GM23338 (cell line): Measurements from ENCODE around the gene SLC9A8. TPM values are rescaled to one million over a fixed set of nuclear protein-coding genes. Genes with fewer than 3 reads are reported as not detected.

Source experiments
- ATAC-seq: fragments of 200-7000 bp; cut with Tn5 transposase; 3 replicates; pipeline ENCODE4 v1.9.1; 2020
- DNase-seq: peaks from one replicate; pipeline ENCODE4 v3.0.0-alpha.2; 2015; ENCODE audit warnings: low spot score
- H2AFZ ChIP-seq: fragments of 200-600 bp; sonication (generic); 2 replicates; pipeline ENCODE4 v1.8.0; 2016; ENCODE audit warnings: antibody characterized with exemption, mild to moderate bottlenecking, moderate library complexity
- H3F3A ChIP-seq: fragments of 200-600 bp; sonication (generic); replicated peaks from 2 replicates; pipeline ENCODE4 v1.8.0; 2017; ENCODE audit warnings: antibody characterized with exemption, mixed run types, low read depth
- H3K27ac ChIP-seq: fragments of 200-600 bp; sonication (generic); 2 replicates; pipeline ENCODE4 v1.6.1; 2016; ENCODE audit warnings: low read depth
- H3K27me3 ChIP-seq: fragments of 200-600 bp; sonication (generic); 2 replicates; pipeline ENCODE4 v1.8.0; 2016; ENCODE audit warnings: mild to moderate bottlenecking, mixed run types, moderate library complexity; ENCODE audit not compliant: insufficient read depth
- H3K36me3 ChIP-seq: fragments of 200-600 bp; sonication (generic); 2 replicates; pipeline ENCODE4 v1.8.0; 2016; ENCODE audit warnings: mild to moderate bottlenecking; ENCODE audit not compliant: insufficient read depth
- H3K4me1 ChIP-seq: fragments of 200-600 bp; sonication (generic); 2 replicates; pipeline ENCODE4 v1.8.0; 2016; ENCODE audit warnings: mild to moderate bottlenecking, moderate library complexity; ENCODE audit not compliant: insufficient read depth
- H3K4me2 ChIP-seq: fragments of 200-600 bp; sonication (generic); 2 replicates; pipeline ENCODE4 v1.7.1; 2017; ENCODE audit warnings: mixed run types
- H3K4me3 ChIP-seq: fragments of 200-600 bp; sonication (generic); 2 replicates; pipeline ENCODE4 v1.6.1; 2016; ENCODE audit warnings: mixed run types
- H3K79me2 ChIP-seq: fragments of 200-600 bp; sonication (generic); replicated peaks from 2 replicates; pipeline ENCODE4 v1.8.0; 2017; ENCODE audit warnings: mild to moderate bottlenecking; ENCODE audit not compliant: insufficient read depth
- H3K9me2 ChIP-seq: fragments of 200-600 bp; sonication (generic); 2 replicates; pipeline ENCODE4 v1.8.0; 2017; ENCODE audit not compliant: insufficient read depth
- H4K20me1 ChIP-seq: fragments of 200-600 bp; sonication (generic); replicated peaks from 2 replicates; pipeline ENCODE4 v1.8.0; 2017; ENCODE audit warnings: mild to moderate bottlenecking; ENCODE audit not compliant: insufficient read depth
- H3K27ac Mint-ChIP-seq: 2 replicates; pipeline ENCODE4 v1.8.0; 2020; ENCODE audit warnings: inconsistent platforms, mild to moderate bottlenecking, moderate library complexity, mixed read lengths
- H3K27me3 Mint-ChIP-seq: 3 replicates; pipeline ENCODE4 v1.8.0; 2022; ENCODE audit warnings: low read depth, mild to moderate bottlenecking, moderate library complexity, mixed read lengths, inconsistent platforms; ENCODE audit not compliant: insufficient read depth, poor library complexity
- H3K36me3 Mint-ChIP-seq: 3 replicates; pipeline ENCODE4 v1.8.0; 2021; ENCODE audit warnings: low read depth, mild to moderate bottlenecking, inconsistent platforms, moderate library complexity, mixed read lengths
- H3K4me1 Mint-ChIP-seq: 3 replicates; pipeline ENCODE4 v1.8.0; 2020; ENCODE audit warnings: mild to moderate bottlenecking, inconsistent platforms, mixed read lengths
- H3K4me3 Mint-ChIP-seq: 3 replicates; pipeline ENCODE4 v1.8.0; 2021; ENCODE audit warnings: moderate library complexity, mild to moderate bottlenecking, inconsistent platforms, mixed read lengths
- H3K9me3 Mint-ChIP-seq: 3 replicates; pipeline ENCODE4 v1.8.0; 2020; ENCODE audit warnings: moderate library complexity, mild to moderate bottlenecking, inconsistent platforms, mixed read lengths
- CREB1 ChIP-seq: fragments of 250-450 bp; sonication (Bioruptor Pico); IDR thresholded peaks from 2 replicates; pipeline ENCODE4 v1.5.0; 2020; ENCODE audit warnings: low read depth, mild to moderate bottlenecking, moderate library complexity
- CTCF ChIP-seq, 2 experiments: fragments of 200-600 bp in 1 of 2; sonication (generic) in 1 of 2; conservative IDR thresholded peaks; 2 replicates each; pipeline versions ENCODE4 v1.5.1 to v1.6.1; 2016 to 2017; ENCODE audit warnings: antibody characterized with exemption in 2 of 2, low read depth in 2 of 2, mild to moderate bottlenecking in 2 of 2, moderate library complexity in 1 of 2
- EZH2 ChIP-seq: fragments of 200-600 bp; sonication (generic); IDR thresholded peaks from one replicate; pipeline ENCODE4 v1.8.0; 2017; ENCODE audit warnings: antibody characterized with exemption, mild to moderate bottlenecking, low read depth; ENCODE audit not compliant: unreplicated experiment
- EZH2phosphoT487 ChIP-seq: fragments of 200-600 bp; sonication (generic); IDR thresholded peaks from one replicate; pipeline ENCODE4 v1.8.1; 2018; ENCODE audit warnings: antibody characterized with exemption; ENCODE audit not compliant: unreplicated experiment
- NANOG ChIP-seq: IDR thresholded peaks from 2 replicates; pipeline ENCODE4 v1.6.1; 2016; ENCODE audit warnings: antibody characterized with exemption, borderline replicate concordance
- POLR2AphosphoS5 ChIP-seq: IDR thresholded peaks from 2 replicates; pipeline ENCODE4 v1.6.1; 2016; ENCODE audit warnings: antibody characterized with exemption, low read depth
- STAT1 ChIP-seq: IDR thresholded peaks from one replicate; pipeline ENCODE4 v1.6.1; 2016; ENCODE audit warnings: antibody characterized with exemption; ENCODE audit not compliant: unreplicated experiment
- ZNF114 ChIP-seq: fragments of 250-450 bp; sonication (Bioruptor Pico); IDR thresholded peaks from 2 replicates; pipeline ENCODE4 v1.5.0; 2020; ENCODE audit warnings: mild to moderate bottlenecking, moderate library complexity
- ZNF331 ChIP-seq: fragments of 250-450 bp; sonication (Bioruptor Pico); IDR thresholded peaks from 2 replicates; pipeline ENCODE4 v1.5.0; 2020; ENCODE audit warnings: low read depth, mild to moderate bottlenecking, moderate library complexity
- ZNF462 ChIP-seq: fragments of 250-450 bp; sonication (Bioruptor Pico); IDR thresholded peaks from 2 replicates; pipeline ENCODE4 v1.5.0; 2020; ENCODE audit warnings: mild to moderate bottlenecking, moderate library complexity
- polyA plus RNA-seq: library from polyadenylated mRNA; unstranded; fragments of >200 nt; fragmentation: Nextera tagmentation; extraction: Ambion mirVana; gene quantifications from 2 replicates; pipeline ENCODE4 v1.2.1, GENCODE V29; 2016
- total RNA-seq: library from RNA; depleted of rRNA; stranded (reverse); fragments of >200 nt; shearing (Covaris generic); gene quantifications from 2 replicates; pipeline ENCODE4 v1.2.3, GENCODE V29; 2014

The SLC9A8 gene
- total and polyA plus RNA-seq, 2 experiments from 2014 or later = 2.6 to 6.4 TPM

GRCh38 chr20:49784291-49784690 is 28.3 kb upstream of the SLC9A8 start:
- Histone ChIP-seq H3K4me3 (no peak overlapping the region), H3K4me1 (no peaks in the 10 kb centered on the region), H3K9me2 (no peaks in the 10 kb centered on the region), H3K4me2 (no peak overlapping the region), H3F3A (0 out of 2 replicates have a peak, but pooled peaks cover 3% of the 10 kb centered on the region), H3K79me2 (no peaks in the 10 kb centered on the region), H2AFZ (no peak overlapping the region), H3K36me3 (no peaks in the 10 kb centered on the region), H3K27me3 (no peaks in the 10 kb centered on the region), H3K27ac (no peak overlapping the region), H4K20me1 (no peaks in the 10 kb centered on the region)
- peaks cover 4% of the 10 kb centered on the region; the same call in 1 of the 3 replicates for H3K4me1 Mint-ChIP-seq
- no peak overlapping the region for H3K27ac Mint-ChIP-seq
- no peak overlapping the region for H3K4me3 Mint-ChIP-seq
- no peaks in the 10 kb centered on the region for H3K9me3 Mint-ChIP-seq
- TF ChIP-seq CTCF (conservative IDR thresholded peaks at IDR 0.05; ENCODE audit: low read depth in 2 of 2) (no peak), ZNF462 (no peak), EZH2 (no peak), EZH2phosphoT487 (no peak), POLR2AphosphoS5 (no peak), ZNF114 (CRISPR knock-in tag) (no peak), NANOG (no peak), STAT1 (no peak), ZNF331 (CRISPR knock-in tag) (no peak), CREB1 (CRISPR knock-in tag) (no peak)
- ATAC-seq (no peak), DNase-seq (no peak)
- H3K27me3 Mint-ChIP-seq = peaks cover 2% of the 10 kb centered on the region
- H3K36me3 Mint-ChIP-seq = no peaks in the 10 kb centered on the region
